T-helper 9 cell (primary cell): Measurements from ENCODE around the gene DDA1.
"Not testable (repeated sequence)": the region's sequence is repeated elsewhere in the genome, so short reads cannot be mapped to it uniquely, and the experiment has no call there.

ENCODE experiments used
- DNase-seq: peaks from one replicate; pipeline ENCODE4 v3.0.0-alpha.2; 2020

DDA1 gene

GRCh38 chr19:17348700-17349099 is 39.3 kb downstream of the DDA1 start:
- no peak for DNase-seq

GRCh38 chr19:17351815-17352435 is 42.6 kb downstream of the DDA1 start:
- no peak for DNase-seq

- DNase-seq: no peak
Observed at GRCh38 chr19:17352608-17353280, 43.4 kb downstream of the DDA1 start.

GRCh38 chr19:17353386-17353785 is 44.0 kb downstream of the DDA1 start:
- DNase-seq: no peak

DNA sequence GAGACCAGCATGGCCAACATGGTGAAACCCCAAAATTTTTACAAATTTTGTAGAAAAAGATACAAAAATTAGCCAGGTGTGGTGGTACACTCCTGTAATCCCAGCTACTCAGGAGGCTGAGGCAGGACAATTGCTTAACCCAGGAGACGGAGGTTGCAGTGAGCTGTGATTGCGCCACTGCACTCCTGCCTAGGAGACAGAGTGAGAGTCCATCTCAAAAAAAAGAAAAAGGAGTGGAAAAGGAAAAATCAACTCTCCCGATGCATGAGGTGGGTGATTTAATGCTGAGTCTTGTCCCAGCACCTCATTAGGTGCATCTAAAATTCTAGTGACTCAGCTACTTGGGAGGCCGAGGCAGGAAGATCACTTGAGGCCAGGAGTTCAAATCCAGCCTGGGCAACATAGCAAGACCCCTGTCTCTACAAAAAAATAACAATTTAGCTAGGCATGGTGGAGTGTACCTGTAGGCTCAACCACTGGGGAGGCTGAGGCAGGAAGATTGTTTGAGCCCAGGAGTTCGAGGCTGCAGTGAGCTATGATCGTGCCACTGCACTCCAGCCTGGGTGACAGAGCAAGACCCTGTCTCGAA is 47.8 kb downstream of the DDA1 start:
- DNase-seq: no peak

- no peak for DNase-seq
Observed at GRCh38 chr19:17357724-17358123, 48.4 kb downstream of the DDA1 start.

GRCh38 chr19:17358395-17358794 is 49.0 kb downstream of the DDA1 start:
- DNase-seq: no peak

DNA sequence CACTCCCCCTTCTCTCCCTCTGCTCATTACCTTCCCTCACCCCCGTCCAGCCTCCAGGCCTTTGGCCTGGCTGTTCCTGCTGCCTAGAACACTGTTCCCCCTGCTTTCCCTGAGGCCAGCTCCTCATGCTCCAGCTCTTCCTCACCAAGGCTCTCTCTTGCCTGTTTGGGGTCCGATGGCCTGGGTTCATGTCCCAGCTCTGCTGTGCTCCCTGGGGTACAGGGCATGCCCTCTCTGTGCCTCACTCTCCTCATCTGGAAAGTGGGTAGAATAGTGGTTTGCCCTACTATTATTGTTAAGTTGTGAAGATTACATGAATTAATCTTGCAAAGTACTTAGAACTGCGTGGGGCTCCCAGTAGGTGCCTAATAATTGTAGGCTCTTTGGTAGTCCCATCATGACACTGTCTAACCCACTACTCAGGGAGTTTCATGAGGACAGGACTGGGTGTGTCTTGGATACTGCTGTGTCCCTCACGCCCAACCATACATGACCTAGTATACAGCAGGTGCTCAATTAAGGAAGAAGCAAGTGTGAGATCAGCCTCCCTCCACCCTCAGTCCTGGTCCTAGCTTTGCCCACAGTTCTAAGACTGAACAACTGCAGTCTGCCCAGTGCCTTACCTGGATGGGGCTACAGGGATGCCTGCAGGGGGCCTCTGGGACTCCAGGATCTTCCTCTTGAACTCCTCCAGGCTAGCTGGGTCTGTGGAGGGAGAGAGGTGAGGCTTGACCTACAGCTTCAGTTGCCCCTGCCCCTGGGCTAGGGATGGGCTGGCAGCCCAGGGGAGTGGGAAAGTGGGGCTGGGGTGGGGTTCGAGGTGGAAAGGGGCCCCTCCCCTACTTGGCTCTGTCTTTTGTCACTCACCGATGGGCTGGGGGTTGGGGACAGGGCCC is 50.8 kb downstream of the DDA1 start:
- no peak for DNase-seq

DNA sequence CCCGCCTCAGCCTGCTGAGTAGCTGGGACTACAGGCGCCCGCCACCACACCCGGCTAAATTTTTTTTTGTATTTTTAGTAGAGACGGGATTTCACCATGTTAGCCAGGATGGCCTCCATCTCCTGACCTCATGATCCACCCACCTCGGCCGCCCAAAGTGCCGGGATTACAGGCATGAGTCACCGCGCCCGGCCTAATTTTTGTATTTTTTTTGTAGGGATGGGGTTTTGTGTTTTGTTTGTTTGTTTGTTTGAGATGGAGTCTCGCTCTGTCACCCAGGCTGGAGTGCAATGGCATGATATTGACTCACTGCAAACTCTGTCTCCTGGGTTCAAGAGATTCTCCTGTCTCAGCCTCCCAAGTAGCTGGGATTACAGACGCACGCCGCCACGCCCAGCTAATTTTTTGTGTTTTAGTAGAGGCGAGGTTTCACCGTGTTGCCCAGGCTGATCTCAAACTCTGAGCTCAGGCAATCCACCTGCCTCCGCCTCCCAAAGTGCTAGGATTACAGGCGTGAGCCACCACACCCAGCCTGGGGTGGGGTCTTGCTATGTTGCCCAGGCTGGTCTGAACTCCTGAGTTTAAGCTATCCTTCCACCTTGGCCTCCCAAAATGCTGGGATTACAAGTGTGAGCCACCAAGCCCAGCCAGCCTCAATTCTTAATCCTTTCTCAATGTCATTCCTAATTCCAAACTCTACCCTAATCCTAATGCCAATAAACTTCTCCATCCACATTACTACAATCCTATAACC is 54.7 kb downstream of the DDA1 start:
- not testable (repeated sequence) for DNase-seq

- no peak for DNase-seq
Observed at GRCh38 chr19:17365361-17365760, 56.0 kb downstream of the DDA1 start.

DNA sequence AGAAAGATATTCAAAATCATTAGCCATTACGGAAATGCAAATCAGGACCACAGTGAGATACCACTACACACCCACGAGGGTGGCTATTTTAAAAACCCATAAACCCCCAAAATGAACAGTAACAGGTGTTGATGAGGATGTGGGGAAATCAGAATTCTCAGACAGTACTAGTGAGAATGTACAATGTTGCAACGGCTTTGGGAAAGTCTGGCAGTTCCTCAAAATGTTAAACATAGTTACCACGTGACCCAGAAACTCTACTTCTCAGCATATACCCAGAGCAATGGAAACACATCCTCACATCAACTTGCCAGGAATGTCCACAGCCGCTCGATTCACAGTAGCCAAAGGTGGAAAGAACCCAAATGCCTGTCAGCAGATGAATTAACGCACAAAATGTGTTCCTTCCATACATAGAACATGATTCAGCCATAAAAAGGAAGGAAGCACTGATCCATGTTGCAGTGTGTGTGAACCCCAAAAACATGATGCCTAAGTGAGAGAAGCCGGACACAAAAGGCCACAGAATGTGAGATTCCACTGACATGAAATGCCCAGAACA is 60.7 kb downstream of the DDA1 start:
- no peak for DNase-seq
